Measurements from ENCODE around the gene SPSB4. TPM values are rescaled to one million over a fixed set of nuclear protein-coding genes. Genes with fewer than 3 reads are reported as not detected.
"Not testable (repeated sequence)": the region's sequence is repeated elsewhere in the genome, so short reads cannot be mapped to it uniquely, and the experiment has no call there.

The SPSB4 gene
- total RNA-seq, 1 donor from 2014 or later = 1.2 TPM

DNA sequence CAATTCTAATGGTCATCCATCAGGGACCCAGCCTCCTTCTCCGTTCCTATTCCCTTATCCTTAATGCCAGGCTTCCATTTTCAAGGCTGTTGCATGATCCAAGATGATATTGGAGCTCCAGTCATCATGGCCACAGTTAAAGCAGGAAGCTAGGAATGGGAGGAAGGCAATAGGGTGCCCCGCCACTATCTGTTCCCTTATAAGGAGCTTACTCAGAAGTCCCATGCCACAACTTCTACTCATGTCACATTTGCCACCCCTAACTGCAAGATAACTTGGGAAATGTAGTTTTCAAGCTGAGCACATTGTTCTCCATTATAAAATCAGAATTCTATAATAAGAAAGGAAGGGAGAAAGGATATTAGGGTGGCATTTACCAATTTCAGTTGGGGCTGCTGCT is 38.6 kb upstream of the SPSB4 start:
- no peaks in the 10 kb centered on the region for H3K27me3 Mint-ChIP-seq (ENCODE audit: unreplicated experiment)
- H3K4me1 Mint-ChIP-seq (ENCODE audit: unreplicated experiment) = peaks cover 12% of the 10 kb centered on the region
- H3K27ac Mint-ChIP-seq (ENCODE audit: unreplicated experiment) = no peak overlapping the region
- no peaks in the 10 kb centered on the region for H3K36me3 Mint-ChIP-seq (ENCODE audit: low read depth, unreplicated experiment)
- no peaks in the 10 kb centered on the region for H3K9me3 Mint-ChIP-seq (ENCODE audit: unreplicated experiment)
- TF ChIP-seq, protein P1, sequence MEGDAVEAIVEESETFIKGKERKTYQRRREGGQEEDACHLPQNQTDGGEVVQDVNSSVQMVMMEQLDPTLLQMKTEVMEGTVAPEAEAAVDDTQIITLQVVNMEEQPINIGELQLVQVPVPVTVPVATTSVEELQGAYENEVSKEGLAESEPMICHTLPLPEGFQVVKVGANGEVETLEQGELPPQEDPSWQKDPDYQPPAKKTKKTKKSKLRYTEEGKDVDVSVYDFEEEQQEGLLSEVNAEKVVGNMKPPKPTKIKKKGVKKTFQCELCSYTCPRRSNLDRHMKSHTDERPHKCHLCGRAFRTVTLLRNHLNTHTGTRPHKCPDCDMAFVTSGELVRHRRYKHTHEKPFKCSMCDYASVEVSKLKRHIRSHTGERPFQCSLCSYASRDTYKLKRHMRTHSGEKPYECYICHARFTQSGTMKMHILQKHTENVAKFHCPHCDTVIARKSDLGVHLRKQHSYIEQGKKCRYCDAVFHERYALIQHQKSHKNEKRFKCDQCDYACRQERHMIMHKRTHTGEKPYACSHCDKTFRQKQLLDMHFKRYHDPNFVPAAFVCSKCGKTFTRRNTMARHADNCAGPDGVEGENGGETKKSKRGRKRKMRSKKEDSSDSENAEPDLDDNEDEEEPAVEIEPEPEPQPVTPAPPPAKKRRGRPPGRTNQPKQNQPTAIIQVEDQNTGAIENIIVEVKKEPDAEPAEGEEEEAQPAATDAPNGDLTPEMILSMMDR (IDR thresholded peaks at IDR 0.05; ENCODE audit: unreplicated experiment) = no peak
- DNase-seq (ENCODE audit: low spot score) = no peak
- no peak overlapping the region for H3K4me3 Mint-ChIP-seq (ENCODE audit: unreplicated experiment)

DNA sequence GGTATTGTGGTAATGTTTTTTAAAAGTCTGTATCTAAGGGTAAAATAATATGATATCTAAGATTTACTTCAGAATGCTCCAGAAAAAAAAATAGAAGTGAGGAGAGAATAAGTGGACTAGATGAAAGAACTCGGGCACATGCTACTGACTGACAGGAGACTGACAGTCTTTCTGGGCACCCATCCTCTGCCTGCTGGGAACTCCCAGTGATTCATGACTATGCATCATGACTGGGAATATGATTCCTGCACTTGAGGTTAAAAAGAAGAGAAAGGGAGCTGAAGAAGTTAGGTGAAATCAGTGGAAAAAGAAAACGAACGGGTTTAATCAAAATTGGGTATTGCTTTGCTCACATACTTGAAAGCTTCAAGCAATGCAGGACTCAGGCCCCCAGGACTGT is 35.7 kb upstream of the SPSB4 start:
- H3K27me3 Mint-ChIP-seq (ENCODE audit: unreplicated experiment) = no peaks in the 10 kb centered on the region
- no peaks in the 10 kb centered on the region for H3K36me3 Mint-ChIP-seq (ENCODE audit: low read depth, unreplicated experiment)
- H3K4me1 Mint-ChIP-seq (ENCODE audit: unreplicated experiment) = peaks cover 11% of the 10 kb centered on the region
- TF ChIP-seq, protein P1 (IDR thresholded peaks at IDR 0.05; ENCODE audit: unreplicated experiment) = no peak
- no peak for DNase-seq (ENCODE audit: low spot score)
- no peak overlapping the region for H3K4me3 Mint-ChIP-seq (ENCODE audit: unreplicated experiment)
- H3K27ac Mint-ChIP-seq (ENCODE audit: unreplicated experiment) = no peak overlapping the region
- no peaks in the 10 kb centered on the region for H3K9me3 Mint-ChIP-seq (ENCODE audit: unreplicated experiment)

DNA sequence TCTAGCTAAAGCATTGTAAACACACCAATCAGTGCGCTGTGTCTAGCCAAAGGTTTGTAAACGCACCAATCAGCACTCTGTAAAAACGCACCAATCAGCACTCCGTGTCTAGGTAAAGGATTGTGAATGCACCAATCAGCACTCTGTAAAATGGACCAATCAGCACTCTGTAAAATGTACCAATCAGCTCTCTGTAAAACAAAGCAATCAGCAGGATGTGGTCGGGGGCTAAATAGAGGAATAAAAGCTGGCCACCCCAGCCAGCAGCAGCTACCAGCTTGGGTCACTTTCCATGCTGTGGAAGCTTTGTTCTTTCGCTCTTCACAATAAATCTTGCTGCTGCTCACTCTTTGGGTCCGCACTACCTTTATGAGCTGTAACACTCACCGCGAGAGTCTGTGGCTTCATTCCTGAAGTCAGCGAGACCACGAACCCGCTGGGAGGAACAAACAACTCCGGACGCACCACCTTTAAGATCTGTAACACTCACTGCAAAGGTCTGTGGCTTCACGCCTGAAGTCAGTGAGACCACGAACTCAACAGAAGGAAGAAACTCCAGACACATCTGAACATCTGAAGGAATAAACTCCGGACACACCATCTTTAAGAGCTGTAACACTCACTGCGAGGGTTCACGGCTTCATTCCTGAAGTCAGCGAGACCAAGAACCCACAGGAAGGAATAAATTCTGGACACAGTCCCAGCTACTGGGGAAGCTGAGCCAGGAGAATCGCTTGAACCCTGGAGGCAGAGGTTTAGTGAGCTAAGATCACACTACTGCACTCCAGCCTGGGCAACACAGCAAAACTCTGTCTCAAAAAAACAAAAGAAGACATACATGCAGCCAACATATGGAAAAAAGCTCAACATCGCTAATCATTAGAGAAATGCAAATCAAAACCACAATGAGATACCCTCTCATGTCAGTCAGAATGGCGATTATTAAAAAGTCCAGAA is 33.5 kb upstream of the SPSB4 start:
- DNase-seq (ENCODE audit: low spot score); H3K27ac Mint-ChIP-seq (ENCODE audit: unreplicated experiment); H3K27me3 Mint-ChIP-seq (ENCODE audit: unreplicated experiment); H3K9me3 Mint-ChIP-seq (ENCODE audit: unreplicated experiment); H3K36me3 Mint-ChIP-seq (ENCODE audit: low read depth, unreplicated experiment); H3K4me3 Mint-ChIP-seq (ENCODE audit: unreplicated experiment): not testable (repeated sequence)
- peaks cover 14% of the 10 kb centered on the region for H3K4me1 Mint-ChIP-seq (ENCODE audit: unreplicated experiment)

DNA sequence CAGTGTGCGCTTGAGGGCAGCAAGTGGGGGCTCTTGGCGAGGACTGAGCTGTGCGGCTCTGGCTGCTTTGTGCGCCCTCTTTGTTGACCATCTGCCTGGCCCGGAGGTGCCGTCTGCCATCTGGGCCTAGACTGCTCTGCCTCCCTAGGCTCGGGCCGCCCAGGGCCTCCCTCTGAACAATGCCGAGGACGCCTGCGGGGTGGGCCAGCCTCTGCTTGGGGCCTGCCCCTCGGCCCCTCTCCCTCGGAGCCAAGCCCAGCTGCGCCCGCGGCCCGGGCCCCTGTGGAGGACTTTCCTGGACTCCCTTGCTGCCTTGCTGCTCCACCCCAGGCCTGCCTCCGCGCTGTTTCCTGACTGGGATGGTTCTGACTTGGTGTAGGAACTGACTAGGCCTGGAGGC is 31.9 kb upstream of the SPSB4 start:
- Mint-ChIP-seq H3K9me3 (ENCODE audit: unreplicated experiment) (no peaks in the 10 kb centered on the region), H3K4me3 (ENCODE audit: unreplicated experiment) (no peak overlapping the region), H3K4me1 (ENCODE audit: unreplicated experiment) (peaks cover 9% of the 10 kb centered on the region), H3K27me3 (ENCODE audit: unreplicated experiment) (no peaks in the 10 kb centered on the region), H3K36me3 (ENCODE audit: low read depth, unreplicated experiment) (no peaks in the 10 kb centered on the region), H3K27ac (ENCODE audit: unreplicated experiment) (no peak overlapping the region)
- TF ChIP-seq, protein P1 (IDR thresholded peaks at IDR 0.05; ENCODE audit: unreplicated experiment) = no peak
- DNase-seq (ENCODE audit: low spot score) = no peak

DNA sequence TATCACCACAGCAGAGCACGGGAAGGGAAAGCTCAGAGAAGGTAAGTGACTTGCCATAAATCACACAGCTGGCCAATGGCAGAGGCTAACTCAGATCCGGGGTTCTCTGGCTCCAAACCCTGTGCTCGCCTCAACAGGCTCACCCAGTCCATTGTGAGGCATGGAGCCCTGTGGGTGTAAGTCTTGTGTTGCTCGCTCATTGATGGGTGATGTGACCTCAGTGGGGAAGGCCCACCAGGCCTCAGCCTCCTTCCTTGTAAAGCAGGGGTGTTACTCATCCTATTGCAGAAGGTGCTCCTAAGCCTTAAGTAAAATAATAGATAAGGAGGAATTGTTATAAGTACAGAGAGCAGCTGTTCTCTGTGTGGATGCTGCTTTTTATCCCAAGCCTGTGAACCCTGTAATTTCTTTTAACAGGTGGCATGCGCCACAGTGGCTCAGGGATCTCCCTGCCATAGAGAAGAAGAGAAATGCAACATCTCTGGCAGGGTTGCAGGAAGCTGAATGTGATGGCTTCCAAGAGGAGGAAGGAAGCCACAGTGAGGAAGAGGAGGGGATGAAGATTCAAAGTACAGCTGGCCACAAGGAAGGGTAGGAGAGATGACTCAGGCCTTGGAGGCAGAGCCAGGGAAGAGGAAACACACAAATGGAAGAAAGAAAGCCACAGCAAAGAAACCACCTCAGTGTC is 30.9 kb upstream of the SPSB4 start:
- TF ChIP-seq, protein P1 (IDR thresholded peaks at IDR 0.05; ENCODE audit: unreplicated experiment) = no peak
- no peak overlapping the region for H3K4me3 Mint-ChIP-seq (ENCODE audit: unreplicated experiment)
- H3K9me3 Mint-ChIP-seq (ENCODE audit: unreplicated experiment) = no peaks in the 10 kb centered on the region
- H3K4me1 Mint-ChIP-seq (ENCODE audit: unreplicated experiment) = peaks cover 9% of the 10 kb centered on the region
- H3K36me3 Mint-ChIP-seq (ENCODE audit: low read depth, unreplicated experiment) = no peaks in the 10 kb centered on the region
- peak overlapping the region; percentile 34 for H3K27ac Mint-ChIP-seq (ENCODE audit: unreplicated experiment)
- H3K27me3 Mint-ChIP-seq (ENCODE audit: unreplicated experiment) = no peaks in the 10 kb centered on the region
- no peak for DNase-seq (ENCODE audit: low spot score)

All from endothelial cell (in vitro differentiated cells).